Thyroid gland (tissue), 4 donors: ENCODE results near the gene WDR26. TPM values are rescaled to one million over a fixed set of nuclear protein-coding genes. Genes with fewer than 3 reads are reported as not detected.
"Not testable (repeated sequence)": the region's sequence is repeated elsewhere in the genome, so short reads cannot be mapped to it uniquely, and the experiment has no call there.

Experiments used
- DNase-seq, 2 donors: peaks; one replicate each; pipeline ENCODE4 v3.0.0-alpha.2; 2019
- H3K27ac ChIP-seq, 3 donors: fragments of 200-600 bp; sonication (generic); 1 replicate in 2 of 3; 2 replicates in 1 of 3; pipeline ENCODE4 v1.5.1; 2016 to 2019; ENCODE audit warnings: mild to moderate bottlenecking in 1 of 3, moderate library complexity in 1 of 3
- H3K27me3 ChIP-seq: fragments of 200-600 bp; sonication (generic); one replicate; pipeline ENCODE4 v1.5.1; 2019
- H3K36me3 ChIP-seq, 2 donors: fragments of 200-600 bp; sonication (generic); one replicate each; pipeline ENCODE4 v1.5.1; 2016 to 2019
- H3K4me1 ChIP-seq, 2 donors: fragments of 200-600 bp; sonication (generic); one replicate each; pipeline ENCODE4 v1.5.1; 2017 to 2019
- H3K4me3 ChIP-seq, 3 donors: fragments of 200-600 bp; sonication (generic); replicated peaks in 1 of 3; 1 replicate in 2 of 3; 2 replicates in 1 of 3; pipeline ENCODE4 v1.5.1; 2016; ENCODE audit warnings: mild to moderate bottlenecking in 1 of 3
- H3K9me3 ChIP-seq: fragments of 200-600 bp; sonication (generic); one replicate; pipeline ENCODE4 v1.5.1; 2017
- CTCF ChIP-seq, 6 experiments: fragments of 200-600 bp in 3 of 6; fragments of 450-650 bp in 3 of 6; sonication (generic) in 3 of 6; IDR thresholded peaks; one replicate each; pipeline ENCODE4 v1.5.1; 2016 to 2019; ENCODE audit warnings: antibody characterized with exemption in 6 of 6, mild to moderate bottlenecking in 2 of 6, inconsistent platforms in 1 of 6, moderate library complexity in 1 of 6
- POLR2A ChIP-seq, 2 donors: fragments of 450-650 bp; IDR thresholded peaks; one replicate each; pipeline ENCODE4 v1.6.1; 2017; ENCODE audit warnings: antibody characterized with exemption in 2 of 2, mild to moderate bottlenecking in 2 of 2, moderate library complexity in 1 of 2
- WGBS, 2 donors: methylation state at CpG; one replicate each; pipeline ENCODE4 v1.1.5; 2017; 5-methylcytosine and 5-hydroxymethylcytosine counted together
- intact Hi-C: fragments of 100-400 bp; cut with DNase I; formaldehyde crosslinking; loops from one replicate; pipeline ENCODE4 v1.15.1; 2023
- total RNA-seq, 4 donors: library from RNA; depleted of rRNA; stranded (reverse); fragments of >200 nt; gene quantifications; one replicate each; pipeline ENCODE4 v1.2.3, GENCODE V29; 2016

The WDR26 gene
- total RNA-seq, 4 donors from 2014 or later, result 72.8 to 116 (median 89.2) TPM

- H3K36me3 ChIP-seq, result no peaks in the 10 kb centered on the region
- TF ChIP-seq CTCF (IDR thresholded peaks at IDR 0.05) (no peak), POLR2A (IDR thresholded peaks at IDR 0.05) (no peak)
- no peaks in the 10 kb centered on the region for H3K9me3 ChIP-seq
- WGBS, 2 donors, result 64 to 70% methylated on average over 5 of the region's 5 CpGs
- DNase-seq, result no peak
- intact Hi-C loops, result loop anchor here (10.0 kb wide), 1 partner anchor 101 kb away; no protein-coding TSS in a partner anchor
- no peak overlapping the region for H3K27ac ChIP-seq
- H3K27me3 ChIP-seq, result no peaks in the 10 kb centered on the region
- H3K4me3 ChIP-seq, result no peak overlapping the region
- peaks cover 7 to 9% of the 10 kb centered on the region in 2 donors for H3K4me1 ChIP-seq
Observed at GRCh38 chr1:224353975-224354925, 80.3 kb downstream of the WDR26 start.

- H3K27ac ChIP-seq, H3K4me3 ChIP-seq, H3K4me1 ChIP-seq, DNase-seq, H3K27me3 ChIP-seq, H3K9me3 ChIP-seq, H3K36me3 ChIP-seq: not testable (repeated sequence)
- 90 to 91% methylated on average over 37 to 40 of the region's 49 CpGs for WGBS, 2 donors
- intact Hi-C loops, result loop anchor here (10.0 kb wide), 1 partner anchor 102 kb away; no protein-coding TSS in a partner anchor
Observed at GRCh38 chr1:224352436-224353085, 82.0 kb downstream of the WDR26 start.

- H3K36me3 ChIP-seq, DNase-seq, H3K4me3 ChIP-seq, H3K27ac ChIP-seq, H3K9me3 ChIP-seq, H3K27me3 ChIP-seq, H3K4me1 ChIP-seq: not testable (repeated sequence)
- intact Hi-C loops, result loop anchor here (10.0 kb wide), 1 partner anchor 105 kb away; no protein-coding TSS in a partner anchor
- WGBS, 2 donors, result 92 to 96% methylated on average over 15 to 18 of the region's 30 CpGs
Observed at GRCh38 chr1:224349716-224350115, 84.9 kb downstream of the WDR26 start.

GRCh38 chr1:224348137-224348536, 86.5 kb downstream of the WDR26 start:
- Histone ChIP-seq H3K4me3 (no peak overlapping the region), H3K4me1 (no peaks in the 10 kb centered on the region), H3K36me3 (no peaks in the 10 kb centered on the region), H3K27me3 (no peaks in the 10 kb centered on the region), H3K9me3 (no peaks in the 10 kb centered on the region), H3K27ac (no peak overlapping the region)
- DNase-seq, result no peak
- intact Hi-C loops, result no loop called here
- TF ChIP-seq CTCF (IDR thresholded peaks at IDR 0.05), result no peak
- WGBS, 2 donors, result 82 to 88% methylated on average over 2 of the region's 2 CpGs

GRCh38 chr1:224343679-224344078, 90.9 kb downstream of the WDR26 start:
- H3K27ac ChIP-seq, result no peak overlapping the region
- no peaks in the 10 kb centered on the region for H3K36me3 ChIP-seq
- H3K4me3 ChIP-seq, result no peak overlapping the region
- no peaks in the 10 kb centered on the region for H3K9me3 ChIP-seq
- DNase-seq, result no peak
- H3K27me3 ChIP-seq, result no peaks in the 10 kb centered on the region
- TF ChIP-seq POLR2A (IDR thresholded peaks at IDR 0.05) (no peak), CTCF (IDR thresholded peaks at IDR 0.05) (no peak)
- H3K4me1 ChIP-seq, result peaks cover 0 to 5% of the 10 kb centered on the region in 2 donors
- intact Hi-C loops, result no loop called here
- 41 to 43% methylated on average over 3 of the region's 3 CpGs for WGBS, 2 donors

- H3K27ac ChIP-seq, H3K4me1 ChIP-seq, H3K9me3 ChIP-seq, H3K36me3 ChIP-seq, intact Hi-C loops, H3K27me3 ChIP-seq: not testable (repeated sequence)
- H3K4me3 ChIP-seq, result peak overlapping the region in 1 of 3 donors; percentile 17
- 16 to 19% methylated on average over 20 to 25 of the region's 36 CpGs for WGBS, 2 donors
- peak in 1 of 2 donors; percentile 8 for DNase-seq
Observed at GRCh38 chr1:224340453-224341384, 93.9 kb downstream of the WDR26 start.
